K562 (cell line): ENCODE results near the gene MLH1. TPM values are rescaled to one million over a fixed set of nuclear protein-coding genes. Genes with fewer than 3 reads are reported as not detected.

Experiments used
- ATF6 ChIP-seq: sonication (generic); formaldehyde crosslinking; IDR thresholded peaks from 2 replicates; pipeline ENCODE4 v1.4.0; 2020; ENCODE audit warnings: mild to moderate bottlenecking, missing genetic modification reagents
- CEBPG ChIP-seq, 3 experiments: fragments of 200-800 bp in 1 of 3; sonication (Bioruptor generic) in 1 of 3; sonication (generic) in 1 of 3; formaldehyde crosslinking in 1 of 3; IDR thresholded peaks in 2 of 3; conservative IDR thresholded peaks in 1 of 3; 2 replicates each; pipeline versions ENCODE4 v1.6.1 to v1.8.0; 2016 to 2022; ENCODE audit warnings: missing compliant biosample characterization in 2 of 3, missing genetic modification characterization in 2 of 3, mild to moderate bottlenecking in 1 of 3, missing genetic modification reagents in 1 of 3
- CREB3 ChIP-seq: fragments of 450-650 bp; conservative IDR thresholded peaks from 2 replicates; pipeline ENCODE4 v1.6.1; 2016; ENCODE audit warnings: missing genetic modification characterization, low read depth, mild to moderate bottlenecking, missing compliant biosample characterization, moderate library complexity
- CREBBP ChIP-seq: IDR thresholded peaks from one replicate; pipeline ENCODE4 v1.6.1; 2012; ENCODE audit warnings: low read depth, mild to moderate bottlenecking, control low read depth, inconsistent platforms, low read length
- E2F3 ChIP-seq: fragments of 250-450 bp; sonication (Bioruptor Pico); IDR thresholded peaks from 2 replicates; pipeline ENCODE4 v1.4.0; 2020; ENCODE audit warnings: mild to moderate bottlenecking
- ELK3 ChIP-seq: fragments of 450-650 bp; formaldehyde crosslinking; IDR thresholded peaks from 2 replicates; pipeline ENCODE4 v1.4.0; 2020; ENCODE audit warnings: mild to moderate bottlenecking
- FOXO4 ChIP-seq: fragments of 450-650 bp; formaldehyde crosslinking; IDR thresholded peaks from 2 replicates; pipeline ENCODE4 v1.4.0; 2020; ENCODE audit warnings: mild to moderate bottlenecking, moderate library complexity
- HDAC1 ChIP-seq, 2 experiments: fragments of 450-650 bp; IDR thresholded peaks; 2 replicates each; pipeline ENCODE4 v1.6.1; 2016 to 2017; ENCODE audit warnings: inconsistent platforms in 1 of 2, mild to moderate bottlenecking in 1 of 2, moderate library complexity in 1 of 2
- JUNB ChIP-seq: fragments of 450-650 bp; formaldehyde crosslinking; conservative IDR thresholded peaks from 2 replicates; pipeline ENCODE4 v1.4.0; 2020; ENCODE audit warnings: mild to moderate bottlenecking
- MBD2 ChIP-seq: sonication (generic); IDR thresholded peaks from 2 replicates; pipeline ENCODE4 v1.6.1; 2016; ENCODE audit warnings: low read depth, borderline replicate concordance
- MTA1 ChIP-seq: fragments of 450-650 bp; IDR thresholded peaks from 2 replicates; pipeline ENCODE4 v1.6.1; 2017; ENCODE audit warnings: borderline replicate concordance
- NBN ChIP-seq: fragments of 450-650 bp; IDR thresholded peaks from 2 replicates; pipeline ENCODE4 v1.6.1; 2016; ENCODE audit warnings: low read depth, mild to moderate bottlenecking
- PURB ChIP-seq: sonication (generic); formaldehyde crosslinking; IDR thresholded peaks from 2 replicates; pipeline ENCODE4 v1.9.0; 2021; ENCODE audit warnings: low read depth, mild to moderate bottlenecking, missing genetic modification reagents
- TOE1 ChIP-seq, 2 experiments: fragments of 450-650 bp in 1 of 2; sonication (generic) in 1 of 2; formaldehyde crosslinking in 1 of 2; IDR thresholded peaks; 2 replicates each; pipeline versions ENCODE4 v1.7.1 to v1.8.0; 2016 to 2022; ENCODE audit warnings: borderline replicate concordance in 2 of 2, mild to moderate bottlenecking in 2 of 2, antibody characterized with exemption in 1 of 2, inconsistent platforms in 1 of 2, low read depth in 1 of 2, missing genetic modification reagents in 1 of 2, moderate library complexity in 1 of 2
- ZNF165 ChIP-seq: fragments of 250-450 bp; sonication (Bioruptor Pico); IDR thresholded peaks from 2 replicates; pipeline ENCODE4 v1.4.0; 2020; ENCODE audit warnings: borderline replicate concordance
- ZNF24 ChIP-seq: fragments of 450-650 bp; IDR thresholded peaks from 2 replicates; pipeline ENCODE4 v1.6.1; 2016
- ZNF253 ChIP-seq: fragments of 250-450 bp; sonication (Bioruptor Pico); conservative IDR thresholded peaks from 2 replicates; pipeline ENCODE4 v1.6.1; 2021; ENCODE audit warnings: mild to moderate bottlenecking
- ZNF589 ChIP-seq: fragments of 200-800 bp; sonication (Bioruptor generic); IDR thresholded peaks from 2 replicates; pipeline ENCODE4 v1.6.1; 2016; ENCODE audit warnings: low read depth, missing genetic modification characterization, missing compliant biosample characterization
- ZNF639 ChIP-seq, 2 experiments: fragments of 200-800 bp in 1 of 2; sonication (Bioruptor generic) in 1 of 2; sonication (generic) in 1 of 2; formaldehyde crosslinking in 1 of 2; IDR thresholded peaks in 1 of 2; conservative IDR thresholded peaks in 1 of 2; 2 replicates each; pipeline versions ENCODE4 v1.5.0 to v1.6.1; 2016 to 2020; ENCODE audit warnings: missing compliant biosample characterization in 1 of 2, missing genetic modification characterization in 1 of 2, missing genetic modification reagents in 1 of 2
- polyA plus RNA-seq, 8 experiments: library from polyadenylated mRNA; depleted of rRNA in 4 of 8; stranded (reverse) in 5 of 8; unstranded in 3 of 8; fragments of >200 nt; fragmentation: Nextera tagmentation in 2 of 8; fragmentation: Illumina TruSeq in 1 of 8; extraction: Ambion mirVana in 2 of 8; extraction: Trizol in 1 of 8; gene quantifications; 2 replicates each; pipeline versions ENCODE4 v1.2.1 to v1.2.3, GENCODE V29; 2011 to 2014; ENCODE audit warnings: inconsistent platforms in 1 of 8, missing spikeins in 1 of 8
- total RNA-seq, 7 experiments: library from RNA; depleted of rRNA in 6 of 7; stranded (reverse); fragments of >200 nt in 6 of 7; fragmentation: Illumina TruSeq in 2 of 7; extraction: Trizol in 2 of 7; gene quantifications; 2 replicates each; pipeline versions ENCODE4 v1.2.1 to v1.2.3, GENCODE V29; 2011 to 2021; ENCODE audit warnings: low replicate concordance in 1 of 7

Gene MLH1
- total and polyA plus RNA-seq, 9 of the 15 experiments (the other 6 are each of a cell fraction or from before 2014, with no cell fraction given) = 76.4 to 155 (median 117) TPM

DNA sequence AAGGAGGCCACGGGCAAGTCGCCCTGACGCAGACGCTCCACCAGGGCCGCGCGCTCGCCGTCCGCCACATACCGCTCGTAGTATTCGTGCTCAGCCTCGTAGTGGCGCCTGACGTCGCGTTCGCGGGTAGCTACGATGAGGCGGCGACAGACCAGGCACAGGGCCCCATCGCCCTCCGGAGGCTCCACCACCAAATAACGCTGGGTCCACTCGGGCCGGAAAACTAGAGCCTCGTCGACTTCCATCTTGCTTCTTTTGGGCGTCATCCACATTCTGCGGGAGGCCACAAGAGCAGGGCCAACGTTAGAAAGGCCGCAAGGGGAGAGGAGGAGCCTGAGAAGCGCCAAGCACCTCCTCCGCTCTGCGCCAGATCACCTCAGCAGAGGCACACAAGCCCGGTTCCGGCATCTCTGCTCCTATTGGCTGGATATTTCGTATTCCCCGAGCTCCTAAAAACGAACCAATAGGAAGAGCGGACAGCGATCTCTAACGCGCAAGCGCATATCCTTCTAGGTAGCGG lies 452 bp upstream of the MLH1 start, which contains the start of gene EPM2AIP1 (continued):
- TF ChIP-seq CEBPG (CRISPR knock-in tag; IDR thresholded peaks at IDR 0.05) (no peak), CEBPG (tag; conservative IDR thresholded peaks at IDR 0.05 in 1 of 2, IDR thresholded peaks at IDR 0.05 in 1 of 2) (no peak), CREBBP (no peak), JUNB (CRISPR knock-in tag) (0 out of 2 replicates have a peak, but pooled peaks have one; percentile 26), ZNF165 (CRISPR knock-in tag) (peak; percentile 87; the same call in 1 of the 2 replicates), ZNF639 (CRISPR knock-in tag; conservative IDR thresholded peaks at IDR 0.05 in 1 of 2, IDR thresholded peaks at IDR 0.05 in 1 of 2) (peak in 1 of 2 experiments; percentile 85; a peak in 2 of 4 replicates), E2F3 (CRISPR knock-in tag) (peak; percentile 91), ATF6 (CRISPR knock-in tag) (peak; percentile 90; the same call in 1 of the 2 replicates), TOE1 (IDR thresholded peaks at IDR 0.05; ENCODE audit: borderline replicate concordance) (no peak; the same call in 1 of the 2 replicates), TOE1 (CRISPR knock-in tag; IDR thresholded peaks at IDR 0.05; ENCODE audit: borderline replicate concordance, low read depth) (peak; percentile 90; the same call in 1 of the 2 replicates), CREB3 (no peak), PURB (CRISPR knock-in tag) (no peak), ZNF589 (CRISPR knock-in tag) (peak; percentile 8; the same call in 1 of the 2 replicates), FOXO4 (0 out of 2 replicates have a peak, but pooled peaks have one; percentile 24), ELK3 (CRISPR knock-in tag) (peak; percentile 75; the same call in 1 of the 2 replicates), MTA1 (0 out of 2 replicates have a peak, but pooled peaks have one; percentile 17), MBD2 (no peak), HDAC1 (IDR thresholded peaks at IDR 0.05) (peak in 1 of 2 experiments; percentile 69; a peak in 2 of 4 replicates), ZNF24 (peak; percentile 65; the same call in 1 of the 2 replicates), ZNF253 (CRISPR knock-in tag) (0 out of 2 replicates have a peak, but pooled peaks have one; percentile 34), NBN (peak; percentile 70)
